SHP77 treated with DMSO at 0.1 percent for 48 hours (cell line): Measurements from ENCODE around the gene XCL2.

Experiments
- DNase-seq: peaks from one replicate; lab custom pipeline; 2025; lab: John Stamatoyannopoulos, UW

The XCL2 gene

GRCh38 chr1:168513656-168514404 is 30.0 kb downstream of the XCL2 start:
- DNase-seq = no peak

GRCh38 chr1:168512864-168513595 is 30.8 kb downstream of the XCL2 start:
- DNase-seq = no peak

GRCh38 chr1:168509875-168510791 is 33.7 kb downstream of the XCL2 start:
- DNase-seq = no peak

- DNase-seq = no peak
These were observed 34.6 kb downstream of the XCL2 start for GRCh38 chr1:168509210-168509609.

GRCh38 chr1:168507828-168508227 is 36.0 kb downstream of the XCL2 start:
- no peak for DNase-seq

- DNase-seq = no peak
These were observed 36.6 kb downstream of the XCL2 start for GRCh38 chr1:168507231-168507630.

- DNase-seq = no peak
These were observed 37.5 kb downstream of the XCL2 start for GRCh38 chr1:168506204-168506819.

- DNase-seq = no peak
These were observed 38.8 kb downstream of the XCL2 start for GRCh38 chr1:168505006-168505405.

GRCh38 chr1:168504064-168504837 is 39.5 kb downstream of the XCL2 start:
- no peak for DNase-seq

GRCh38 chr1:168499688-168500049 is 44.1 kb downstream of the XCL2 start:
- no peak for DNase-seq

GRCh38 chr1:168498956-168499687 is 44.7 kb downstream of the XCL2 start:
- no peak for DNase-seq

GRCh38 chr1:168498159-168498631 is 45.6 kb downstream of the XCL2 start:
- no peak for DNase-seq

GRCh38 chr1:168497376-168497950 is 46.3 kb downstream of the XCL2 start:
- no peak for DNase-seq

- DNase-seq = no peak
These were observed 52.2 kb downstream of the XCL2 start for GRCh38 chr1:168491527-168492164.
